Omental fat pad (tissue), 4 donors: Measurements from ENCODE around the gene ZNF444. TPM values are rescaled to one million over a fixed set of nuclear protein-coding genes. Genes with fewer than 3 reads are reported as not detected.

Experiments
- ATAC-seq: fragments of 150-250 bp; one replicate; pipeline ENCODE4 v1.9.1; 2016; ENCODE audit warnings: mild to moderate bottlenecking, moderate library complexity; ENCODE audit not compliant: low FRiP score
- DNase-seq: peaks from one replicate; pipeline ENCODE4 v3.0.0-alpha.2; 2019; ENCODE audit warnings: low spot score
- total RNA-seq, 4 donors: library from RNA; depleted of rRNA; stranded (reverse); fragments of >200 nt; gene quantifications; one replicate each; pipeline ENCODE4 v1.1.0, GENCODE V29; 2016
- TF ChIP-seq, protein P1 (sequence below), 3 donors: fragments of 450-650 bp; IDR thresholded peaks; one replicate each; pipeline ENCODE4 v1.5.1; 2016 to 2017; ENCODE audit warnings: antibody characterized with exemption in 3 of 3, mild to moderate bottlenecking in 3 of 3, moderate library complexity in 2 of 3

The ZNF444 gene
- total RNA-seq, 4 donors from 2014 or later = 10.4 to 14.2 (median 13.1) TPM

DNA sequence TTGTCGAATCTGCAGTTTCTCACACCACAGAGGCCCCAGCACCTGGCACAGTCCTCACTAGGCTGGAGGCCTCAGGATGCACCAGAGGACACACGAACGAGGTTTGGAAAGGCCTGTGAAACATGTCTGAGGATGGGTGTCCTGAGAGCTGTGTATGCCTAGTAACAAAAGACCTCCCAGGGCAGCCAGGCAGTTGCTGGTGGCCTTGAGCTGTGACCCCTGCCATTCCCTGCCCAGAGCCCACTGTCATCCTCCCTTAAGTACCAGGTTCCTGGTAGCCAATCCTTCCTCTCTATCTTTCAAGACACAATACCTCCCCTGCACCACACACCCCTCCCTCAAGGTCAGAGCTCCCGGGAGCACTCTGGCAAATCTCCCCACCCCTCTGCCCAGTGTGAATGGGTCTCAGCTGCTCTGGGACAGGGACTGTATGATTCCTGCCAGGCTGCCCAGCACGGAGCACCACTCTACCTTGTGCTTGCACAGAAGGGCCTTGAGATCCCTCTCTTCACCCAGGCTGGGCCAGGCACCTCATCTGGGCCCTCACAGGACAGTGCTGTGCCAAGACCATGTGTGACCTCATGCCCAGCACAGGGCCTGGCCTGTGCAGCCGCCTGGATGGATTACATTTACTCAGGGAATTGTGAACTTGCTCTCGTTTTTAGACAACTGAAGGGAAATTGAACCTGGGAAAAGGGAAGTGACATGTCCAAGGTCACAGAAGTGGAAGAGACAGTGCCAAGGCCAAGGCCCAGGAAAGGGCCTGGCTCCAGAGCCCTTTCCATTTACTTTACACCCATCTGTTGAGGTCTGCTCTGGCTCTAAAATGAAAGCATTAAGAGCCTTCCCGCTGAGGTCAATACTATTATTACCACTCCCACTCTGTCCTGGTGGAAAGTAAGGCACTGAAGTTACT lies 22.2 kb upstream of the ZNF444 start:
- TF ChIP-seq, protein P1, sequence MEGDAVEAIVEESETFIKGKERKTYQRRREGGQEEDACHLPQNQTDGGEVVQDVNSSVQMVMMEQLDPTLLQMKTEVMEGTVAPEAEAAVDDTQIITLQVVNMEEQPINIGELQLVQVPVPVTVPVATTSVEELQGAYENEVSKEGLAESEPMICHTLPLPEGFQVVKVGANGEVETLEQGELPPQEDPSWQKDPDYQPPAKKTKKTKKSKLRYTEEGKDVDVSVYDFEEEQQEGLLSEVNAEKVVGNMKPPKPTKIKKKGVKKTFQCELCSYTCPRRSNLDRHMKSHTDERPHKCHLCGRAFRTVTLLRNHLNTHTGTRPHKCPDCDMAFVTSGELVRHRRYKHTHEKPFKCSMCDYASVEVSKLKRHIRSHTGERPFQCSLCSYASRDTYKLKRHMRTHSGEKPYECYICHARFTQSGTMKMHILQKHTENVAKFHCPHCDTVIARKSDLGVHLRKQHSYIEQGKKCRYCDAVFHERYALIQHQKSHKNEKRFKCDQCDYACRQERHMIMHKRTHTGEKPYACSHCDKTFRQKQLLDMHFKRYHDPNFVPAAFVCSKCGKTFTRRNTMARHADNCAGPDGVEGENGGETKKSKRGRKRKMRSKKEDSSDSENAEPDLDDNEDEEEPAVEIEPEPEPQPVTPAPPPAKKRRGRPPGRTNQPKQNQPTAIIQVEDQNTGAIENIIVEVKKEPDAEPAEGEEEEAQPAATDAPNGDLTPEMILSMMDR (IDR thresholded peaks at IDR 0.05) = no peak
- ATAC-seq (no peak), DNase-seq (no peak)

DNA sequence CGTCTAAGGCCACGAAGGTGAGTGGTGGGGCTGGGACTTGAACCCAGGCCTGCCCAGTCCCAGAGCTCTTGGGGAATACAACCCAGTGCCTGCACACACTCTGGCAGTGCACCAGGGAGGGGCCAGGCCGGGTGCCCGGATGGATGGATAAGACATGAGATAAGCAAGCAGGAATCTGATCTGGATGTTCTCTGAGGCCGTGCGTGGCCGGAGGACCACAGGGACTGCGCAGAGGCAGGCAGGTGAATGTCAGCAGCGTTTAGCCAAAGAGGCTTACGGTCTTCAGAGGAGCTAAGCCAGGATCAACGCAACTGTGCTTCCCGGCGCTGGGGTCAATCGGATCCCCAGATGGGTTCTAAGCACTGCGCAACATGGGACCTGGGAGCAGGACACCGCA lies 21.5 kb upstream of the ZNF444 start:
- ATAC-seq (no peak), DNase-seq (no peak)
- TF ChIP-seq, protein P1 (IDR thresholded peaks at IDR 0.05) = no peak

DNA sequence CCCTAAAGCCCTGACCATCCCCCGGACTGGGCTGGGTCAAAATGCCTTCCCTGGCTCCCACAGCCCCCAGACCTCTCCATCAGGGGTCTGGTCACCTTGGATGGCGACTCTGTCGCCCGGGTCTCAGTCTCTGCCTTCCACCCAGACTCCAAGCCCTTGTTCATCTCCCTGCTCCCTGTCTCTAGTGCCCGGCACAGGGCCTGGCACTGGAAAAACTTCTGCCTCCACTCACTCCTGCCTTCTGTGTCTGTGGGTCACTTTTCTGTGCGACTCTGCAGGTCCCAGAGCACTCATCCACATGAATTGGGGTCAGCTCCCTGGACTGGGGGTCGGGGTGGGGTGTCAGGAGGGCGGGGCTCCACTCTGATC lies 21.1 kb upstream of the ZNF444 start:
- ATAC-seq (no peak), DNase-seq (no peak)
- TF ChIP-seq, protein P1 (IDR thresholded peaks at IDR 0.05) = no peak

DNA sequence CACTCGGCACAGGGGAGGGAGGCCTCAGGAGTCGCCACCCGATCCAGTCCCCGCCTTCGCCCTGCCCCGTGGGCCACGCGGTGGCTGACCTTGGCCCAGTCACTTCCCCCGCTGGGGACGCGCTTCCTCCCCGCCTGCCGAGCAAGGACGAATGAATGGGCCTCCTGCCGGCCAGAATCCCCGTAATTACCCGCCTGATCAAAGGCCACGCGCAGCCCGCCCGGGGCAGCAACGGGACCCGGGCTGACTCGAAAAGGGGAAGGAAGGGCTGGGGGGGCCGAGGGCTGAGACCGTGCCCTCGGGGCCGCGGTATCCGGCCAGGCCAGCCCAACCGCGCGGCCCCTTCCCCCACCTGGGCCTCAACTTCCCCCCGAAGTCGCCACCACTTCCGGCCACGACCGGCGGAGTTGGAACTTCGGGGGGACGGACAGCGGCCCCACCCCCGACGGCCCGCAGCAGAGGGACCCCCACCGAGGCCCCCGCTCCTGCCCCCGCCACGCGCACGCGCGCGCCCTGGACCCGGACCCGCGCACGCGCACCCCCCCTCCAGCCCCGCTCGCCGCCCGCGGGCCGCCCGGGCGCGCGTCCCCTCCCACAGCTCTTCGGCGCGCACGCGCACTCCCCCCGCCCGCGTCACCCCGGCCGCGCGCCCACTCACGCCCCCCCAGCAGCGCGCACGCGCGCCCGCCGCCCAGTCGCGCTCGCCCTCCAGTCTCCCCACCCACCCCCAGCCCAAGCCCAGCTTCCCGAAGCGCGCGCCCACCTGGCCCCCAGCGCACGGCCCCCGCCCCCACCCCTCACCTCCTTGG lies 20.5 kb upstream of the ZNF444 start:
- ATAC-seq (peak; percentile 58), DNase-seq (peak; percentile 52)
- TF ChIP-seq, protein P1 (IDR thresholded peaks at IDR 0.05) = no peak

DNA sequence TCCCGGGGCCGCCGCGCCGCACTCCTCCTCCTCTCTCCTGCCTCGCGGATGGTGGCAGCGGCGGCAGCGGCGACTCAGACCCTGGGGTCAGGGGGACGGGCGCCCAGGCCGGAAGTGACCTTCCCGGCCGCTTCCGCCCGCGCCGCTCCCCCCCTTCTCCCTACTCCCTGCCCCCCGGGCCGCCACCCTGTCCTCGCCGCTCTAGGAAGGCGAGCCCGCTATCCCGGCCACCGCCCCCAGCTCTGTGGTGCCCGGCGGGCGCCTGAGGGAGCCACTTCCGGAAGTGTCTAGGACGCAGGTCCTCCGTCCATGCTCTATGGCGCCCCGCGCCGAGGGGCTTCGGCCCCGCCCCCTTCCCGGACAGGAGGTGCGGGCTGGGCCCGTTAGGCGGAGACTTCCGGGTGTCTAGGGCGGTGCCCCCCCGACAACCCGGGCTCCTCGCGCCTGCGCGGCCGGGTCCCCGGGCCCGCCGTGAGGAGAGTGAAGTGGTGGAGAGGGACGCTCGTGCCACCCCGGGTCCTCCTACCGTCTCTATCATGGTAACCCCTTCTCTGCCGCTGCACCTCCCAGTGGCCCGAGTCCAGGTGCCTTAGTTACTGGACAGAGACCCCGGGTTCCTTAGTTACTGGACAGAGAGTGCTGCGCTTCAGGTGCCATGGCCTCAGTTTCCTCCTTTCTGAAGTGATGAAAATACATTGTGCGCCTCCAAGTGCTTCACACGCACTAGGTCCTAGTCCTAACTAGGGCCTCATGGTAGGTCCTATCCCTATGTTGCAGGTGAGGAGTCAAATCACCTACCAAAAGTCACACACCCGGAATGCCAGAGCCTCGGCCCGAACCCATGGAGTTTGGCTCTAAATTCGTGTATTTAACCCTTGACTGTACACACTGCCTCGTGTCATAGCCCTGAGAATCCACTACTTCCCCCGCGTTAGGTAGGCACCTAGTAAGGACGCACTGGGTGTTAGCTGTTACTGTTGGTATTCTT lies 19.6 kb upstream of the ZNF444 start, which contains the start of gene ZNF787:
ZNF787 (minus strand) TSS at position 116 of the 988 bp plus-strand sequence. CDS start 18,078 bp downstream, outside the sequence.
- DNase-seq (peak; percentile 85), ATAC-seq (peak; percentile 95)
- TF ChIP-seq, protein P1 (IDR thresholded peaks at IDR 0.05) = no peak

DNA sequence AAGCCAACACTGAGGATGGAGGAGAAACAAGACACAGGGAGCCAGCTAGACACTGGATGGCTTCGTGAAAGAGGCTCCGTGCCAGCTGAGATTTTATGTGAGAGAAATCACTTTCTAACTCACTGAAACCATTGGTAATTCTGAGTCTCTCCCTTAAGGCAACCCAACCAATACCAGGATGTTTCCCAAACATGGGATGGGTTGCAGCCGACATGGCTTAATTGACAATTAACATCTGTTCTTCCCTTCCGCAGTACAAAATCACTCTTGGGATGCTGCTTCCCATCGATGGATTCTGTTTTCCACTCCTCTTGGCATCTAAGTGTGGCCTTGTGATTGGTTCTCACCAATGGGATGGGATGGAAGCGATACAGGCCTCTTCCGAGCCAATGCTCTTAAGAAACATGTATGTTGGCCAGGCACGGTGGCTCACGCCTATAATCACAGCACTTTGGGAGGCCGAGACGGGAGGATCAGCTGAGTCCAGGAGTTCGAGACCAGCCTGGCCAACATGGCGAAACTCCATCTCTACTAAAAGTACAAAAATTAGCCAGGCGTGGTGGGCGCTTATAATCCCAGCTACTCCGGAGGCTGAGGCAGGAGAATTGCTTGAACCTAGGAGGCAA lies 17.7 kb upstream of the ZNF444 start:
- TF ChIP-seq, protein P1 (IDR thresholded peaks at IDR 0.05) = no peak
- ATAC-seq (no peak), DNase-seq (no peak)
